IPS-18c (cell line): ENCODE data around the gene CAGE1.
"Not testable (repeated sequence)": the region's sequence is repeated elsewhere in the genome, so short reads cannot be mapped to it uniquely, and the experiment has no call there.

ENCODE experiments used
- H3K4me3 ChIP-seq: 2 replicates; pipeline ENCODE4 v1.7.0; 2013; ENCODE audit warnings: low read depth, mild to moderate bottlenecking, low read length, moderate library complexity; ENCODE audit not compliant: insufficient read depth
- H3K9me3 ChIP-seq: one replicate; pipeline ENCODE4 v1.6.1; 2013; ENCODE audit warnings: mild to moderate bottlenecking, low read length, moderate library complexity; ENCODE audit not compliant: control insufficient read depth, insufficient read depth

Gene CAGE1

GRCh38 chr6:7414811-7415210, 25.3 kb upstream of the CAGE1 start:
- Histone ChIP-seq H3K9me3 (no peaks in the 10 kb centered on the region), H3K4me3 (no peak overlapping the region)

GRCh38 chr6:7413151-7413823, 23.7 kb upstream of the CAGE1 start:
- H3K4me3 ChIP-seq, result no peak overlapping the region
- H3K9me3 ChIP-seq, result no peaks in the 10 kb centered on the region

GRCh38 chr6:7411328-7411727, 21.8 kb upstream of the CAGE1 start:
- H3K4me3 ChIP-seq, result no peak overlapping the region

GRCh38 chr6:7410851-7411250, 21.3 kb upstream of the CAGE1 start:
- Histone ChIP-seq H3K9me3 (no peaks in the 10 kb centered on the region), H3K4me3 (no peak overlapping the region)

More at GRCh38 chr6:7411328-7411727, 21.8 kb upstream of the CAGE1 start:
- H3K9me3 ChIP-seq, result no peaks in the 10 kb centered on the region

- H3K4me3 ChIP-seq, result no peak overlapping the region
- H3K9me3 ChIP-seq, result no peaks in the 10 kb centered on the region
These were observed 20.2 kb upstream of the CAGE1 start for GRCh38 chr6:7409740-7410139.

GRCh38 chr6:7406743-7407142, 17.2 kb upstream of the CAGE1 start:
- Histone ChIP-seq H3K9me3 (no peaks in the 10 kb centered on the region), H3K4me3 (no peak overlapping the region)

- Histone ChIP-seq H3K4me3 (no peak overlapping the region), H3K9me3 (no peaks in the 10 kb centered on the region)
These were observed 15.0 kb upstream of the CAGE1 start for GRCh38 chr6:7404546-7404945.

GRCh38 chr6:7402716-7403115, 13.2 kb upstream of the CAGE1 start:
- H3K9me3 ChIP-seq, result no peaks in the 10 kb centered on the region
- no peak overlapping the region for H3K4me3 ChIP-seq

- no peak overlapping the region for H3K4me3 ChIP-seq
- H3K9me3 ChIP-seq, result no peaks in the 10 kb centered on the region
These were observed 11.5 kb upstream of the CAGE1 start for GRCh38 chr6:7401075-7401474.

GRCh38 chr6:7392402-7392801, 2.9 kb upstream of the CAGE1 start:
- no peaks in the 10 kb centered on the region for H3K9me3 ChIP-seq
- H3K4me3 ChIP-seq, result no peak overlapping the region

GRCh38 chr6:7391151-7391550, 1.6 kb upstream of the CAGE1 start:
- Histone ChIP-seq H3K4me3 (peak overlapping the region; percentile 93; the same call in 1 of the 2 replicates), H3K9me3 (no peaks in the 10 kb centered on the region)

- Histone ChIP-seq H3K9me3 (no peaks in the 10 kb centered on the region), H3K4me3 (peak overlapping the region; percentile 93)
These were observed 810 bp upstream of the CAGE1 start for GRCh38 chr6:7390226-7390878.

GRCh38 chr6:7389162-7389450, 436 bp downstream of the CAGE1 start:
- H3K4me3 ChIP-seq, result peak overlapping the region; percentile 93

GRCh38 chr6:7381092-7381491, 8.4 kb downstream of the CAGE1 start:
- no peaks in the 10 kb centered on the region for H3K9me3 ChIP-seq
- H3K4me3 ChIP-seq, result no peak overlapping the region

More at GRCh38 chr6:7389162-7389450, 436 bp downstream of the CAGE1 start:
- H3K9me3 ChIP-seq, result no peaks in the 10 kb centered on the region

GRCh38 chr6:7378740-7379139, 10.8 kb downstream of the CAGE1 start:
- no peak overlapping the region for H3K4me3 ChIP-seq
- H3K9me3 ChIP-seq, result no peaks in the 10 kb centered on the region

GRCh38 chr6:7377961-7378360, 11.6 kb downstream of the CAGE1 start:
- no peaks in the 10 kb centered on the region for H3K9me3 ChIP-seq
- H3K4me3 ChIP-seq, result no peak overlapping the region

GRCh38 chr6:7373739-7374138, 15.8 kb downstream of the CAGE1 start:
- no peak overlapping the region for H3K4me3 ChIP-seq
- no peaks in the 10 kb centered on the region for H3K9me3 ChIP-seq

- H3K9me3 ChIP-seq, result no peaks in the 10 kb centered on the region
- H3K4me3 ChIP-seq, result no peak overlapping the region
These were observed 22.1 kb downstream of the CAGE1 start for GRCh38 chr6:7367408-7367807.

- not testable (repeated sequence) for H3K4me3 ChIP-seq, H3K9me3 ChIP-seq
These were observed 37.6 kb downstream of the CAGE1 start for GRCh38 chr6:7351916-7352315.
